Subcutaneous adipose tissue (tissue), 4 donors: Measurements from ENCODE around the gene DCTPP1. TPM values are rescaled to one million over a fixed set of nuclear protein-coding genes. Genes with fewer than 3 reads are reported as not detected.

Source experiments
- total RNA-seq, 4 donors: library from RNA; depleted of rRNA; stranded (reverse); fragments of >200 nt; gene quantifications; one replicate each; pipeline ENCODE4 v1.1.0, GENCODE V29; 2016
- TF ChIP-seq, protein P1 (sequence below): fragments of 450-650 bp; IDR thresholded peaks from one replicate; pipeline ENCODE4 v1.5.1; 2016; ENCODE audit warnings: low read depth, mild to moderate bottlenecking, control low read depth, antibody characterized with exemption, moderate library complexity

Gene DCTPP1
- total RNA-seq, 4 donors from 2014 or later: 8.8 to 20.1 (median 15.2) TPM

DNA sequence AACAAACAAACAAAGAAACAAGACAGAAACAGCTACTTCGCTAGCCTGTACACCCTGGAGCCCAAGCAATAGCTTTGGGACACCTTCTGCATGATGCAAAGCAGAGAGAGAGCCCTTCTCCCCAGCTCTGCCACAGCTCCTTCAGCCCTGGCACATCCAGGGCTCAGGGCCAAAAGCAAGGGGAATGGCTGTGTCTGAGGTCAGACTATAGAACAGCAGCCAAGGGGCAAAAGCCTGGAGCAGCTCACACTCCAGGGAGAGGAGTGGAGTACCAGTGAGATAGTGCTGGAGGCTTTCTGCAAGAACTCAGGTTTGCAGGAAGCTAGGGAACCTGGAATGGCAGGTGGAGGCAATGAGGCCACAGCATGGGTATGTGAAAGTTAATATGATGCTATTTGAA, 27.4 kb upstream of the DCTPP1 start:
- TF ChIP-seq, protein P1, sequence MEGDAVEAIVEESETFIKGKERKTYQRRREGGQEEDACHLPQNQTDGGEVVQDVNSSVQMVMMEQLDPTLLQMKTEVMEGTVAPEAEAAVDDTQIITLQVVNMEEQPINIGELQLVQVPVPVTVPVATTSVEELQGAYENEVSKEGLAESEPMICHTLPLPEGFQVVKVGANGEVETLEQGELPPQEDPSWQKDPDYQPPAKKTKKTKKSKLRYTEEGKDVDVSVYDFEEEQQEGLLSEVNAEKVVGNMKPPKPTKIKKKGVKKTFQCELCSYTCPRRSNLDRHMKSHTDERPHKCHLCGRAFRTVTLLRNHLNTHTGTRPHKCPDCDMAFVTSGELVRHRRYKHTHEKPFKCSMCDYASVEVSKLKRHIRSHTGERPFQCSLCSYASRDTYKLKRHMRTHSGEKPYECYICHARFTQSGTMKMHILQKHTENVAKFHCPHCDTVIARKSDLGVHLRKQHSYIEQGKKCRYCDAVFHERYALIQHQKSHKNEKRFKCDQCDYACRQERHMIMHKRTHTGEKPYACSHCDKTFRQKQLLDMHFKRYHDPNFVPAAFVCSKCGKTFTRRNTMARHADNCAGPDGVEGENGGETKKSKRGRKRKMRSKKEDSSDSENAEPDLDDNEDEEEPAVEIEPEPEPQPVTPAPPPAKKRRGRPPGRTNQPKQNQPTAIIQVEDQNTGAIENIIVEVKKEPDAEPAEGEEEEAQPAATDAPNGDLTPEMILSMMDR: no peak

DNA sequence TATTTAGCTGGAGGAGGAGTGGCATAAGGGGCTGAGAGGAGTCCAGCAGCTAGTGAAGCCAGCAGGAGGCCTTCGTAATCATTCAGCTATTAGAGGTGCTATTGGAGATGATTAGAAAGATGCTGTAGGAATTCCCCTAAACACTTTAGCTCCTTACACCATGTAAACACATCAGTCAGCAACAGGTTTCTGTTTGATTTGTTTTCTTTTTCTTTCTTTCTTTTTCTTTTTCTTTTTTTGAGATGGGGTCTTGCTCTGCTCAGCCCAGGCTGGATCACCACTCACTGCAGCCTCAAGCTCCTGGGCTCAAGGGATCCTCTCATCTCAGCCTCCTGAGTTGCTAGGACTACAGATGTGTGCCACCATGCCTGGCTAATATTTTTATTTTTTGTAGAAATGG, 26.5 kb upstream of the DCTPP1 start:
- TF ChIP-seq, protein P1: no peak

DNA sequence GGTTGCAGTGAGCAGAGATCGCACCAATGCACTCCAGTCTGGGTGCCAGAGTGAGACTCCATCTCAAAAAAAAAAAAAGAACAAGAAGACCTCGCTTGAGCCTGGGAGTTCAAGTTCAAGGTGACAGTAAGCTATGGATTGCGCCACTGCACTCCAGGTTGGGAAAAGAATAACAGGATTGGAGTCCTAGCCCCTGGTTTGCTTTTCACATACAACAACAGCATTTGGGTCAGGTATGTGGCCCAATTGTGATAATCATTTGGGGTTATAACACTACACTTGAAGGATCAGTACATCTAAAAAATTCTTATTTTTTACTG, 19.2 kb upstream of the DCTPP1 start:
- TF ChIP-seq, protein P1: no peak

DNA sequence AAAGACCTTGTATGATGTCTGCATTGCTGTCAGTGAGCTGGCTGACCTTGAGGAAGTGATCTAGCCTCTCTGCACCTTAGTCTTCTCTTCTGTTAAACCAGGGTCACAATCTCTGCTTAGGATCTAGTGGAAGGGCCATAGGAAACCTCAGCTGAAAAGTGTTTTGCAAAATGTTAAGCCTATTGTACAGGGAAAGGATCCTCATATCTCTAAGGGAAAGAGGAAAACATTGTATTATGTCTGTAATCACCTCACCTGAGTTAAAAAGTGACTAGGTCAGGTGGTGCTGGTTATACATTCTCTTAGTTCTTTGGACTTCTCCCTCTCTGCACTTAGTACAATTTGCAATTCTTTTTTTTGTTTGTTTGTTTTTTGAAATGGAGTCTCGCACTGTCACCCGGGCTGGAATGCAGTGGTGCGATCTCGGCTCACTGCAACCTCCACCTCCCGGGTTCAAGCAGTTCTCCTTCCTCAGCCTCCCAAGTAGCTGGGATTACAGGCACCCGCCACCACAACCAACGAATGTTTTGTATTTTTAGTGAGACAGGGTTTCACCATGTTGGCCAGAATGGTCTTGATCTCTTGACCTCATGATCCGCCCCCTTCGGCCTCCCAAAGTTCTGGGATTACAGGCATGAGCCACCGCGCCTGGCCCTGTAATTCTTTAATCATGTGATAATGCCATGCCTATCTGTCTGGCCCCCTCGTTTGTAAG, 17.8 kb upstream of the DCTPP1 start:
- TF ChIP-seq, protein P1: no peak

DNA sequence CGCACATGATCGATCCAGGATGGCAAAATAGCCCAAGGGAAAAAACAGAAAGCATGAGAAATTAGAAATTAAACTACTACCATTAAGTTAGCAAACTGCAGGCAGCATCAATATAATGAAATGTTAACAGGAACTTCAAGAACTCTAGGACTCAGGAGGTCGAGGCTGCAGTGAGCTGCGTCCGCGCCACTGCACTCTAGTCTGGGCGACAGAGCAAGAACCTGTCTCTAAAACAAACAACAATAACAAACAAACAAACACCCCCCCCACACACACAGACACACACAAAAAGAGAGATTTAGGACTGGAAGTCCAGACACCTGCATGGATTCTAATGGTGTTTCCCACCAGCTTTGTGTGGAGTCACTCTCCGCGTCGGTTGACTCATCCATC, 16.4 kb upstream of the DCTPP1 start:
- TF ChIP-seq, protein P1: no peak

DNA sequence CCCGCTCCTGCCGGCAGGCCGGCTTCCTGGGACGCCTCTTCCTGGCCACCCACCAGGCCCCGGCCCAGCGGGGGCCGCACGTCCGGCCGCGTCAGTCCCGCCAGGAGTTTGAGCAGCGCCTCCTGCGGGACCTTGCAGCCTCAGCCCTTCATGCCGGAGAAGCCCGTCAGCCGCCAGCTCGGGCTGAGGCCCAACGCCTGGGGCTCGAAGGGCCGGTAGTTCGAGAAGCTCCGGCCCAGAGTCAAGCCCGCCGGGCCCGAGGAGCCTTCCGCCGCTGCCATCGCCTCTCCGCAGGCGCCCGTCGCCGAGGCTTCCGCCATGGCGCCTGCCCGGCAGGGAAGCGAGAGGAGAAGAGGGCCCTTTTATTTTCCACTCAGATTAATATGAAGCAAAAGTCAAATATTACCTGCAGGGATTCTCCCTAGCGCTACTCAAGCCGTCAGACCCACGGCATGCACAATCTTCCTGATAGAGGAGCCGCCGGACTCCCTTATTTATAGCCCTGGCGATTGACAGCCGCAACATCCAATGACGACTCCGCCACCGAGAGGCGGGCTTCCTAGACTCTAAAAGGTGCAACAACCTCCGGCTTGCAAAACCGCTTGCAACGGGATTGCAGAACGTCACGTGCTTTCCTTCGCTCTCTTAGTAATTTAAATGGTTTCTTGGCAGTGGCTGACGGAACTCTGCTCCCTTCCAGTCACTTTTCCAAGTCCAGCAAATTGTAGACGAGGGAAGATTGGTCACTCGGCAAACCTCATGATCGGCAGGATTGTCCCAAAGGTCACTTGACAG, 15.8 kb upstream of the DCTPP1 start, which contains the start of gene SEPHS2:
Gene SEPHS2 (minus strand): TSS at position 467 of the 795 bp plus-strand sequence. CDS start 147 bp downstream, at position 320.
- TF ChIP-seq, protein P1: no peak

DNA sequence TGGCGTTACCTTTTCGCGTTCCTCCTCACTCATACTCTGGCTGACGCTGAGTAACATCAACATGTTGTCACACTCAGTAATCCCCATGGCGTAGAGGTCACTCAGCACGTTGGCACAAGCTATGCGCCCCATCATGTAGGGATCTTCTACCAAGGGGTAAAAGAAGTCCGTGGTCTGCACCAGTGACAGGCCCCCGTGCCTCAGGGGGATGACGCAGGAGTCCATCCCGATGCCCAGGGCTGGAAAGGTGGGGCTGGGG, 15.2 kb upstream of the DCTPP1 start:
- TF ChIP-seq, protein P1: no peak
